Measurements from ENCODE around the gene CLCN7. TPM values are rescaled to one million over a fixed set of nuclear protein-coding genes. Genes with fewer than 3 reads are reported as not detected.
A peak's percentile ranks its signal among the peaks of the same experiment; 100 is the strongest.

The CLCN7 gene
- total and polyA plus RNA-seq, 2 of the 4 experiments (the other 2 are of a cell fraction), result 10.8 to 45.2 TPM

DNA sequence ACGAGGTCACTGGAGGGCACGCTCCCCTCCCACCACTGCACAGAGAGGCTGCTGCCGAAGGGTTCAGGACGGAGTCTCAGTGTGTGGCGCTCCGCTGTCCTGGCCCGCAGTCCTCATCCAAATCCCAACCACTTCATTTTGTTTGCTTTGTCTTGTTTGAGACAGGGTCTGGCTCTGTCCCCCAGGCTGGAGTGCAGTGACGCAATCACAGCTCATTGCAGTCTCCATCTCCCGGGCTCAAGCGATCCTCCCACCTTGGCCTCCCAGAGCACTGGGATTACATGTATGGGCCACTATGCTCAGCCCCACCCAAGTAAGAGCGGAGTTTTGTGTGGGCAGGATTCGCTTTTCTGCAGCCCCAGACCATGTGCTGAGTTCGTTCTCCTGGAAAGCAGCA, 73.1 kb downstream of the CLCN7 start:
- Histone ChIP-seq H3K4me1 (ENCODE audit: control insufficient read depth, insufficient read depth, low read length) (no peaks in the 10 kb centered on the region), H3K36me3 (ENCODE audit: control insufficient read depth, insufficient read depth, low read length) (peaks cover 44% of the 10 kb centered on the region), H4K8ac (ENCODE audit: low read depth in 2 of 2, low read length in 2 of 2) (no peak overlapping the region), H2AK5ac (ENCODE audit: low read depth, low read length) (no peak overlapping the region), H3K18ac (ENCODE audit: low read depth, low read length) (no peak overlapping the region), H4K5ac (ENCODE audit: low read depth, low read length) (no peak overlapping the region), H3K14ac (replicated peaks; ENCODE audit: low read depth, low read length) (no peak overlapping the region), H3K4ac (ENCODE audit: low read depth, low read length) (no peak overlapping the region), H3K9me3 (ENCODE audit: control insufficient read depth, insufficient read depth, low read length) (no peaks in the 10 kb centered on the region), H2AFZ (replicated peaks; ENCODE audit: low read length, poor library complexity) (no peak overlapping the region), H4K20me1 (ENCODE audit: insufficient read depth, low read length) (no peaks in the 10 kb centered on the region; the same call in 1 of the 2 replicates), H3K4me3 (ENCODE audit: insufficient read depth, low read depth, low read length) (no peak overlapping the region), H3K56ac (ENCODE audit: extremely low read depth, insufficient read depth, low read length) (no peak overlapping the region), H2BK20ac (ENCODE audit: low read depth, low read length) (no peak overlapping the region), H3K27ac (ENCODE audit: insufficient read depth, low read length) (no peak overlapping the region), H2BK15ac (ENCODE audit: low read depth, low read length) (no peak overlapping the region), H3K27me3 (ENCODE audit: control insufficient read depth, insufficient read depth, low read length) (no peaks in the 10 kb centered on the region), H2AK9ac (replicated peaks; ENCODE audit: low read depth, low read length, poor library complexity) (peak overlapping the region; percentile 42), H3K79me1 (ENCODE audit: low read depth in 1 of 2, low read length in 2 of 2) (peaks cover 0 to 19% of the 10 kb centered on the region in 2 experiments; a peak in 3 of 4 replicates), H4K91ac (ENCODE audit: insufficient read depth, low read depth, low read length) (no peak overlapping the region), H3K9ac (ENCODE audit: low read depth, low read length) (no peak overlapping the region), H3K9me1 (ENCODE audit: insufficient read depth, low read length) (no peaks in the 10 kb centered on the region), H2BK5ac (ENCODE audit: low read depth, low read length, poor library complexity, severe bottlenecking) (no peak overlapping the region), H2BK120ac (ENCODE audit: low read depth, low read length) (no peak overlapping the region), H3K4me2 (ENCODE audit: low read depth, low read length) (no peak overlapping the region), H3K23ac (ENCODE audit: low read depth, low read length) (no peak overlapping the region)
- ATAC-seq (ENCODE audit: low read depth), result no peak
- in situ Hi-C loops (cut with MboI; ENCODE audit: low sequenced_read_pairs) (no loop called here), intact Hi-C loops (cut with micrococcal nuclease) (no loop called here), dilution Hi-C loops (cut with HindIII; ENCODE audit: low sequenced_read_pairs, unreplicated experiment) (no loop called here)
- no peak for DNase-seq
- WGBS, 2 experiments (ENCODE audit: extremely low coverage in 2 of 2, insufficient read length in 1 of 2), result 88% methylated on average over 3 of the region's 13 CpGs; no CpG with 5 or more reads in 1 of the 2 experiments
- TF ChIP-seq CEBPB (IDR thresholded peaks at IDR 0.05; ENCODE audit: low read depth, low read length) (peak; percentile 52), MAZ (IDR thresholded peaks at IDR 0.05; ENCODE audit: borderline replicate concordance, low read depth, low read length) (no peak)
- BruUV-seq (replicated peaks), result no TSS peak
- ChIA-PET CTCF (no interaction called here), POLR2A (ENCODE audit: unreplicated experiment) (no interaction called here)

Data from IMR-90 (cell line).